PFSK-1 (cell line): ENCODE measurements around the gene FGF11.

ENCODE experiments used
- FOXP2 ChIP-seq: optimal IDR thresholded peaks from 2 replicates; pipeline ENCODE3; 2011; ENCODE audit warnings: borderline replicate concordance, control low read depth, inconsistent platforms; ENCODE audit not compliant: insufficient read depth; ENCODE audit errors: extremely low read length, extremely low read depth
- POLR2AphosphoS5 ChIP-seq: IDR thresholded peaks from 2 replicates; pipeline ENCODE4 v1.6.1; 2012; ENCODE audit warnings: low read depth, mild to moderate bottlenecking, control low read depth, low read length, moderate library complexity
- REST ChIP-seq, 2 experiments: IDR thresholded peaks; 2 replicates each; pipeline versions ENCODE4 v1.6.1 to v1.8.0; 2011 to 2012; ENCODE audit warnings: low read depth in 2 of 2, low read length in 2 of 2, control low read depth in 1 of 2, inconsistent platforms in 1 of 2, mild to moderate bottlenecking in 1 of 2, moderate library complexity in 1 of 2; ENCODE audit not compliant: insufficient read depth in 1 of 2
- SIN3A ChIP-seq: IDR thresholded peaks from 2 replicates; pipeline ENCODE4 v1.6.1; 2012; ENCODE audit warnings: mild to moderate bottlenecking, low read length, moderate library complexity, borderline replicate concordance; ENCODE audit not compliant: insufficient read depth
- TAF1 ChIP-seq: IDR thresholded peaks from 2 replicates; pipeline ENCODE4 v1.6.1; 2012; ENCODE audit warnings: low read length, control low read depth, borderline replicate concordance; ENCODE audit not compliant: insufficient read depth

FGF11 gene

GRCh38 chr17:7467498-7467897 lies 28.2 kb downstream of the FGF11 start:
- no peak for TF ChIP-seq REST (IDR thresholded peaks at IDR 0.05; ENCODE audit: insufficient read depth in 1 of 2, low read depth in 2 of 2, low read length in 2 of 2)
- TF ChIP-seq TAF1: no peak
- no peak for TF ChIP-seq SIN3A
- TF ChIP-seq FOXP2: no peak
- TF ChIP-seq POLR2AphosphoS5: no peak

DNA sequence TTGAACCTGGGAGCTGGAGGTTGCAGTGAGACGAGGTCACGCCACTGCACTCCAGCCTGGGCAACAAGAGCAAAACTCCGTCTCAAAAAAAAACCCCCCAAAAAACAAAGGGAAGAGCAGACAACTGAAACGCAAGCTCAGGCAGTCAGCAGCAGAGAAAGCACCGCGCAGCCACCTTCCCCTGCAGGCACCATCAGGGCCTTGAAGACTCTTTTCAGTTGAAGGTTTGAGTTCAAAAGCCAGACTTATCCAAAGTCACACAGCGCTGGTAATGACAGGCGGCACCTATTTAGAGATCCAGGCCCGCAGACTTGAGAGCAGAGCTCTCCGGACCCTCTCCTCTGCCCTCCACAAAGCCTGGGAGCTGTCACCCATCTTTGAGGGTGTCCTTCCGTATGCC lies 29.0 kb downstream of the FGF11 start:
- TF ChIP-seq SIN3A (no peak), REST (IDR thresholded peaks at IDR 0.05; ENCODE audit: insufficient read depth in 1 of 2, low read depth in 2 of 2, low read length in 2 of 2) (no peak), FOXP2 (no peak), TAF1 (no peak), POLR2AphosphoS5 (no peak)

GRCh38 chr17:7468804-7469389 lies 29.6 kb downstream of the FGF11 start:
- TF ChIP-seq POLR2AphosphoS5: no peak
- no peak for TF ChIP-seq SIN3A
- TF ChIP-seq TAF1: no peak
- no peak for TF ChIP-seq FOXP2
- no peak for TF ChIP-seq REST (IDR thresholded peaks at IDR 0.05; ENCODE audit: insufficient read depth in 1 of 2, low read depth in 2 of 2, low read length in 2 of 2)

- TF ChIP-seq FOXP2: no peak
- TF ChIP-seq SIN3A: no peak
- TF ChIP-seq POLR2AphosphoS5: no peak
- TF ChIP-seq TAF1: no peak
- TF ChIP-seq REST (IDR thresholded peaks at IDR 0.05; ENCODE audit: insufficient read depth in 1 of 2, low read depth in 2 of 2, low read length in 2 of 2): no peak
Measured at GRCh38 chr17:7471729-7472128, 32.4 kb downstream of the FGF11 start.

DNA sequence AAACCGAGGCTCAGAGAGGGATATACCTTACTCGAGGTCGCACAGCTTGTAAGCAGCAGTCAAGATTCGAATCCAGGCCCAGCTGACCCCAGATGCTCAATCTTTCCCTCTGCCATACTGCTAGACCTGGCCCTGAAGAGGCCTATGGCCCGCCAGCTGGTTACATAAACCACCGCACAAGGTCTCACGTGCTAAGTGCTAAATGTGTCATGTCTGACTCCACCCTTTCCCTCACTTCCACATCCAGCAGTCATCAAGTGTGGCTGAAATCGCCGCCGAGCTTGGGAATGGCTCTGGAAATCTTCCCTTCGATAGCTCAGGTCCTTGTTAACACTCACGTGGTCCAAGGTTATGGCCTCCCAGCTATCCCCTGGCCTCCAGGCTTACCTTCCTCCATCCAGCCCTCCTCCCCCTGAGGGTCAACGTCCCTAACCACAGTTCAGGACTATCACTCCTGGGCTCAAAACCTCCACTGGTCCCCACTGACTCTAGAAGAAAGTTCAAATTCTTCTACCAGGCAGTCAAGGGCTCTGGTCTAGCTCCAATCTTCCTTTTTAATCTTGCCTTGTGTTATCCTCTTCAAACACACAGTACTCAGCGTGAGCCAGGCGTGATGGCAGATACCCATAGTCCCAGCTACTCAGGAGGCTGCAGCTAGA lies 36.6 kb downstream of the FGF11 start:
- TF ChIP-seq REST (IDR thresholded peaks at IDR 0.05; ENCODE audit: insufficient read depth in 1 of 2, low read depth in 2 of 2, low read length in 2 of 2) (no peak), SIN3A (no peak), TAF1 (no peak), POLR2AphosphoS5 (no peak), FOXP2 (no peak)
